PC-9 (cell line): ENCODE measurements around the gene SLC43A3. TPM values are rescaled to one million over a fixed set of nuclear protein-coding genes. Genes with fewer than 3 reads are reported as not detected.

ENCODE experiments used
- BruUV-seq: library from RNA; stranded (reverse); fragments of 400-500 nt; replicated peaks from 2 replicates; lab custom pipeline; 2021; lab: Mats Ljungman, UMichigan
- CTCF ChIA-PET: fragments of 300-600 bp; sonication (Branson Sonifier 250); formaldehyde crosslinking; loops from one replicate; lab custom pipeline; 2022; ENCODE audit warnings: antibody characterized with exemption; lab: Charles Lee
- POLR2A ChIA-PET: fragments of 300-600 bp; sonication (Branson Sonifier 250); formaldehyde crosslinking; loops from one replicate; lab custom pipeline; 2022; ENCODE audit warnings: antibody characterized with exemption; ENCODE audit not compliant: unreplicated experiment; lab: Charles Lee
- DNase-seq, 2 experiments: peaks; one replicate each; pipeline versions ENCODE4 v3.0.0 to v3.0.0-alpha.2; 2015 to 2022; ENCODE audit warnings: mixed read lengths in 1 of 2
- H2AFZ ChIP-seq: fragments of 200-600 bp; sonication (generic); 2 replicates; pipeline ENCODE4 v1.8.1; 2017; ENCODE audit warnings: antibody characterized with exemption
- H3F3A ChIP-seq: fragments of 200-600 bp; sonication (generic); 2 replicates; pipeline ENCODE4 v1.8.1; 2017; ENCODE audit warnings: antibody characterized with exemption, mild to moderate bottlenecking, low read depth; ENCODE audit not compliant: insufficient read depth
- H3K27ac ChIP-seq: fragments of 200-600 bp; sonication (generic); 2 replicates; pipeline ENCODE4 v1.6.1; 2016; ENCODE audit warnings: mixed run types
- H3K27me3 ChIP-seq: fragments of 200-600 bp; sonication (generic); 2 replicates; pipeline ENCODE4 v1.6.1; 2016; ENCODE audit warnings: low read depth, mixed run types; ENCODE audit not compliant: insufficient read depth
- H3K36me3 ChIP-seq: fragments of 200-600 bp; sonication (generic); 2 replicates; pipeline ENCODE4 v1.6.1; 2016; ENCODE audit warnings: low read depth, mixed run types
- H3K4me1 ChIP-seq: fragments of 200-600 bp; sonication (generic); replicated peaks from 2 replicates; pipeline ENCODE4 v1.6.1; 2016; ENCODE audit warnings: mixed run types; ENCODE audit not compliant: insufficient read depth
- H3K4me2 ChIP-seq: fragments of 200-600 bp; sonication (generic); 2 replicates; pipeline ENCODE4 v1.6.1; 2017; ENCODE audit warnings: mixed run types
- H3K4me3 ChIP-seq: fragments of 200-600 bp; sonication (generic); 2 replicates; pipeline ENCODE4 v1.6.1; 2016; ENCODE audit warnings: mixed run types
- H3K79me2 ChIP-seq: fragments of 200-600 bp; sonication (generic); 2 replicates; pipeline ENCODE4 v1.6.1; 2017; ENCODE audit warnings: low read depth, mixed run types
- H3K9me2 ChIP-seq: fragments of 200-600 bp; sonication (generic); 2 replicates; pipeline ENCODE4 v1.8.1; 2017; ENCODE audit warnings: mild to moderate bottlenecking; ENCODE audit not compliant: insufficient read depth
- H3K9me3 ChIP-seq: fragments of 200-600 bp; sonication (generic); 2 replicates; pipeline ENCODE4 v1.8.1; 2016; ENCODE audit warnings: low read depth; ENCODE audit not compliant: insufficient read depth
- H4K20me1 ChIP-seq: fragments of 200-600 bp; sonication (generic); 2 replicates; pipeline ENCODE4 v1.8.1; 2017; ENCODE audit not compliant: insufficient read depth
- EZH2 ChIP-seq: fragments of 200-600 bp; sonication (generic); IDR thresholded peaks from 2 replicates; pipeline ENCODE4 v1.8.0; 2017; ENCODE audit warnings: antibody characterized with exemption, low read depth
- intact Hi-C: fragments of 100-400 bp; cut with micrococcal nuclease; formaldehyde crosslinking; loops from one replicate; pipeline ENCODE4 v1.10.0; 2022; ENCODE audit not compliant: unreplicated experiment
- total RNA-seq: library from RNA; stranded (reverse); gene quantifications from 2 replicates; pipeline ENCODE4 v1.2.3, GENCODE V29; 2021
- TF ChIP-seq, protein P1 (sequence below): fragments of 200-600 bp; sonication (generic); conservative IDR thresholded peaks from 2 replicates; pipeline ENCODE4 v1.6.1; 2017; ENCODE audit warnings: mixed run types, antibody characterized with exemption, mild to moderate bottlenecking, moderate library complexity

Gene SLC43A3
- total RNA-seq, 1 experiment from 2014 or later, result 41.3 TPM

DNA sequence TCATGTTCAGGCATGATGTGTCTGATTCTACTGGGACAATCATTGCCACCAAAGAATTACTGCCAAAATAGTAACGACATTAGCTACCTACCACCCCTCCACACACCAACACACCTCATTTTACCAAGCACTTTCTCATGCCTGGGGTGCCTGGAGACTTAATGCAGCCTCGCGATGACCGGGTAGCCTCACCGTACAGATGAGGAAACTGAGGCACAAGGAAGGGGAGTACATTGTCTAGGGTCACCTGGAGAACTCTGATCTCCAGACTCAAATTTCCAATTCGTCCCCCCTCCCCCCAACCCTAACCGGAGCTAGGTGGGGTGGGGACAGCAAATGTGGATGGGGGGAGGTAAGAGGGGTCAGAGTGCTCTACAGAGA lies 30.7 kb upstream of the SLC43A3 start:
- H3K4me1 ChIP-seq, result peaks cover 22% of the 10 kb centered on the region
- no peaks in the 10 kb centered on the region for H3K9me2 ChIP-seq
- H3K4me2 ChIP-seq, result peak overlapping the region; percentile 94
- intact Hi-C loops, result loop anchor here (1.0 to 5.0 kb wide), 6 partner anchors 26 to 1055 kb away; partner anchors contain the start of gene UBE2L6
- TF ChIP-seq EZH2, result no peak
- TF ChIP-seq, protein P1, sequence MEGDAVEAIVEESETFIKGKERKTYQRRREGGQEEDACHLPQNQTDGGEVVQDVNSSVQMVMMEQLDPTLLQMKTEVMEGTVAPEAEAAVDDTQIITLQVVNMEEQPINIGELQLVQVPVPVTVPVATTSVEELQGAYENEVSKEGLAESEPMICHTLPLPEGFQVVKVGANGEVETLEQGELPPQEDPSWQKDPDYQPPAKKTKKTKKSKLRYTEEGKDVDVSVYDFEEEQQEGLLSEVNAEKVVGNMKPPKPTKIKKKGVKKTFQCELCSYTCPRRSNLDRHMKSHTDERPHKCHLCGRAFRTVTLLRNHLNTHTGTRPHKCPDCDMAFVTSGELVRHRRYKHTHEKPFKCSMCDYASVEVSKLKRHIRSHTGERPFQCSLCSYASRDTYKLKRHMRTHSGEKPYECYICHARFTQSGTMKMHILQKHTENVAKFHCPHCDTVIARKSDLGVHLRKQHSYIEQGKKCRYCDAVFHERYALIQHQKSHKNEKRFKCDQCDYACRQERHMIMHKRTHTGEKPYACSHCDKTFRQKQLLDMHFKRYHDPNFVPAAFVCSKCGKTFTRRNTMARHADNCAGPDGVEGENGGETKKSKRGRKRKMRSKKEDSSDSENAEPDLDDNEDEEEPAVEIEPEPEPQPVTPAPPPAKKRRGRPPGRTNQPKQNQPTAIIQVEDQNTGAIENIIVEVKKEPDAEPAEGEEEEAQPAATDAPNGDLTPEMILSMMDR, result peak; percentile 28; the same call in 1 of the 2 replicates
- H2AFZ ChIP-seq, result no peak overlapping the region
- H3F3A ChIP-seq, result no peaks in the 10 kb centered on the region; the same call in 1 of the 2 replicates
- H3K79me2 ChIP-seq, result no peaks in the 10 kb centered on the region
- ChIA-PET POLR2A (interaction anchor here (0.6 kb wide), 2 partner anchors 19 to 22 kb away, joined by 3 read pairs; no protein-coding TSS in a partner anchor), CTCF (interaction anchor here (0.6 to 2.7 kb wide), 14 partner anchors 16 to 1807 kb away, joined by 3 to 20 read pairs (median 5); no protein-coding TSS in a partner anchor)
- no peaks in the 10 kb centered on the region for H3K36me3 ChIP-seq
- no peak for DNase-seq
- BruUV-seq, result no TSS peak
- H3K9me3 ChIP-seq, result no peaks in the 10 kb centered on the region
- H3K27ac ChIP-seq, result no peak overlapping the region
- no peak overlapping the region; the same call in 1 of the 2 replicates for H3K4me3 ChIP-seq
- no peaks in the 10 kb centered on the region for H4K20me1 ChIP-seq
- H3K27me3 ChIP-seq, result peaks cover 22% of the 10 kb centered on the region

DNA sequence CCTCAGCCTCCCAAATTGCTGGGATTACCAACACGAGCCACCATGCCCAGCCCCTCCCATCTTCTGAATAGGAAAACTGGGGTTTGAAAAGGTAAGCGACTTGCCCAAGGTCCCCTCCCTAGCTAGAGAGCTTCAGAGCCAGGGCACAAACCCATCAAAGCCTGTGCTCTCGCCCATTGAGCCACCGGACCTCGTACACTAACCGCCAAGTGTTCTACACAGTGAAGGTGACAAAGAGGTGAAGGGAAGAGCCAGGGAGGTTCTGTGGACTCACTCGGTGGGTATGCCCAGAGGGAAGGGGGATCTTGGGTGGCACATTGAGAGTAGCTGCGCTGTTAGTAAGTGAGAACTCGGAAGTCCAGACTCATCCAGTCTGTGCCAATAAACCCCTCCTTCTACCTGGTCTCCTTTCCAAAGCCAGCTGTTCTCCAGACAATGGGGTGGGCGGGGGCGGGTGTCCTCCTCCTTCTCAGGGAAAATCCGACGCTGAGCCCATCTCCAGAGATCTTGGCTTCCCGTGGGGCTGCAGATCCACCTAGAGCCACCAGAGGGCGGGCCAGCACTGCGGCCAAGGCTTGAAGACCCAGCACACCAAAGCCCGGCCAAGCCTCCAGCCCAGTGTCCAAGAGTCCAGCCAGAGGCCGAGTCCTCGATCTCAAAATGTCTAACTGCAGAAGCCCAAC lies 30.2 kb upstream of the SLC43A3 start:
- Histone ChIP-seq H3K4me2 (peak overlapping the region; percentile 94), H3K9me3 (no peaks in the 10 kb centered on the region), H4K20me1 (no peaks in the 10 kb centered on the region), H3K27ac (no peak overlapping the region), H2AFZ (no peak overlapping the region), H3F3A (no peaks in the 10 kb centered on the region; the same call in 1 of the 2 replicates), H3K79me2 (no peaks in the 10 kb centered on the region), H3K4me3 (no peak overlapping the region), H3K36me3 (no peaks in the 10 kb centered on the region), H3K4me1 (peaks cover 22% of the 10 kb centered on the region), H3K27me3 (peaks cover 22% of the 10 kb centered on the region), H3K9me2 (no peaks in the 10 kb centered on the region)
- CTCF ChIA-PET, result interaction anchor here (0.6 to 2.7 kb wide), 13 partner anchors 20 to 187 kb away, joined by 3 to 20 read pairs (median 5); no protein-coding TSS in a partner anchor
- DNase-seq, result peak; percentile 74 to 90
- no TSS peak for BruUV-seq
- intact Hi-C loops, result loop anchor here (1.0 to 5.0 kb wide), 5 partner anchors 26 to 1055 kb away; no protein-coding TSS in a partner anchor
- POLR2A ChIA-PET, result no interaction called here
- TF ChIP-seq, protein P1, result peak; percentile 100
- TF ChIP-seq EZH2, result no peak

DNA sequence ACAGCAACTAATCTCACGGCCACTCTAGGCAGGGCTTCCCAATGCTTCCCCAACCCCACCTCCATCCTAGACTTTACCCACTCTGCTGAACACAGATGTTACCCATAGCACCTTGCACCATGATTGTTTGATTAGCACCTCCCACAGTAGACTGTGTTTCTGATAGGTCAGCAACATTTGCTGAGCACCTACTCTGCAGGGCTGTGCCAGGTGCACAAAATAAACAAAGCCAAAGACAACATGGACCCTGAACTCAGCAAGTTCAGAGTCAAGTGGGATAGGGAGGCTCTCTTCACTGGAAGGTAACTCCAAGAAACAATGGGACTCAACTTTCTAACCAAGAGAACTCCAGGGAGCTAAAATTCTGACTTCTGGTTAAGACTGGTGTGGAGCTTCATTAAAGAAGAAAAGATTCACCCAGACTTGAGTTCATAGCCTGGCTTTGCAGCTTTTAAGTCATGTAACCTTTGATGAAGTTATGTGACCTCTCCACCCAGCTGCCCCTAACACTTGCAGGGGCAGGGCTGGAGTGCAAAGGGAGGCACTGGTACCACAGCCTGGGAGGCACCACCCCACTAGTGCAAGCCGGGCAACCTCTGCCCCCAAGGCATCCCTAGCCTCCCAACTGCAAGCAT lies 26.7 kb upstream of the SLC43A3 start:
- ChIA-PET POLR2A (no interaction called here), CTCF (interaction anchor here (0.6 kb wide), 2 partner anchors 12 to 109 kb away, joined by 3 to 4 read pairs; no protein-coding TSS in a partner anchor)
- no peak for TF ChIP-seq EZH2
- TF ChIP-seq, protein P1, result no peak
- Histone ChIP-seq H3K27me3 (no peaks in the 10 kb centered on the region), H3K4me2 (no peak overlapping the region), H3F3A (no peaks in the 10 kb centered on the region; the same call in 1 of the 2 replicates), H3K27ac (no peak overlapping the region), H3K9me3 (no peaks in the 10 kb centered on the region), H3K36me3 (no peaks in the 10 kb centered on the region), H3K4me1 (peaks cover 8% of the 10 kb centered on the region), H2AFZ (no peak overlapping the region), H4K20me1 (no peaks in the 10 kb centered on the region), H3K9me2 (no peaks in the 10 kb centered on the region), H3K79me2 (no peaks in the 10 kb centered on the region), H3K4me3 (no peak overlapping the region)
- peak in 1 of 2 experiments; percentile 8 for DNase-seq
- intact Hi-C loops, result no loop called here
- BruUV-seq, result no TSS peak
